Body of pancreas (tissue), 4 donors: Measurements from ENCODE around the gene SEC22A. TPM values are rescaled to one million over a fixed set of nuclear protein-coding genes. Genes with fewer than 3 reads are reported as not detected.

ENCODE experiments used
- ATAC-seq: fragments of 150-250 bp; one replicate; pipeline ENCODE4 v1.9.1; 2016
- DNase-seq, 4 donors: peaks; one replicate each; pipeline ENCODE4 v3.0.0-alpha.2; 2019
- H3K27ac ChIP-seq, 4 donors: fragments of 200-600 bp; sonication (generic); 1 replicate in 3 of 4; 2 replicates in 1 of 4; pipeline versions ENCODE4 v1.5.1 to v1.6.1; 2016 to 2019; ENCODE audit warnings: mild to moderate bottlenecking in 1 of 4, mixed read lengths in 1 of 4, moderate library complexity in 1 of 4
- H3K27me3 ChIP-seq, 2 donors: fragments of 200-600 bp; sonication (generic); one replicate each; pipeline ENCODE4 v1.6.0; 2016; ENCODE audit warnings: mild to moderate bottlenecking in 1 of 2
- H3K36me3 ChIP-seq, 2 donors: fragments of 200-600 bp; sonication (generic); replicated peaks in 1 of 2; 2 replicates each; pipeline ENCODE4 v1.5.1; 2016; ENCODE audit warnings: low read depth in 2 of 2; ENCODE audit not compliant: insufficient read depth in 1 of 2
- H3K4me1 ChIP-seq: fragments of 200-600 bp; sonication (generic); one replicate; pipeline ENCODE4 v1.6.0; 2016
- H3K4me3 ChIP-seq, 2 donors: fragments of 200-600 bp; sonication (generic); 1 replicate in 1 of 2; 2 replicates in 1 of 2; pipeline ENCODE4 v1.5.1; 2016 to 2019
- H3K9me3 ChIP-seq, 3 donors: fragments of 200-600 bp; sonication (generic); 1 replicate in 2 of 3; 2 replicates in 1 of 3; pipeline ENCODE4 v1.5.1; 2016
- CTCF ChIP-seq, 7 experiments: fragments of 450-650 bp in 4 of 7; fragments of 200-600 bp in 3 of 7; sonication (generic) in 3 of 7; IDR thresholded peaks; one replicate each; pipeline ENCODE4 v1.5.1; 2016 to 2019; ENCODE audit warnings: antibody characterized with exemption in 7 of 7
- POLR2A ChIP-seq, 3 donors: fragments of 450-650 bp; IDR thresholded peaks; one replicate each; pipeline ENCODE4 v1.6.1; 2016; ENCODE audit warnings: antibody characterized with exemption in 3 of 3, mild to moderate bottlenecking in 2 of 3
- WGBS, 2 donors: methylation state at CpG; one replicate each; pipeline ENCODE4 v1.1.5; 2017; 5-methylcytosine and 5-hydroxymethylcytosine counted together
- intact Hi-C: fragments of 100-400 bp; cut with DNase I; formaldehyde crosslinking; loops from one replicate; pipeline ENCODE4 v1.15.1; 2023
- total RNA-seq, 2 donors: library from RNA; depleted of rRNA; stranded (reverse); fragments of >200 nt; gene quantifications; one replicate each; pipeline ENCODE4 v1.1.0, GENCODE V29; 2016

The SEC22A gene
- total RNA-seq, 2 donors from 2014 or later: 16.5 to 18.4 TPM

- Histone ChIP-seq H3K9me3 (no peaks in the 10 kb centered on the region), H3K4me3 (no peak overlapping the region), H3K27me3 (no peaks in the 10 kb centered on the region), H3K4me1 (no peaks in the 10 kb centered on the region), H3K36me3 (no peaks in the 10 kb centered on the region), H3K27ac (no peak overlapping the region)
- ATAC-seq (no peak), DNase-seq (no peak)
- 87 to 90% methylated on average over 22 to 23 of the region's 23 CpGs for WGBS, 2 donors
- TF ChIP-seq POLR2A (IDR thresholded peaks at IDR 0.05): no peak
- no peak for TF ChIP-seq CTCF (IDR thresholded peaks at IDR 0.05)
- intact Hi-C loops: no loop called here
Observed at GRCh38 chr3:123290962-123291361, 89.2 kb downstream of the SEC22A start.

GRCh38 chr3:123291404-123291803 is 89.7 kb downstream of the SEC22A start:
- 69 to 73% methylated on average over 7 of the region's 7 CpGs for WGBS, 2 donors
- Histone ChIP-seq H3K27me3 (no peaks in the 10 kb centered on the region), H3K4me3 (no peak overlapping the region), H3K4me1 (no peaks in the 10 kb centered on the region), H3K9me3 (no peaks in the 10 kb centered on the region), H3K36me3 (no peaks in the 10 kb centered on the region), H3K27ac (no peak overlapping the region)
- TF ChIP-seq POLR2A (IDR thresholded peaks at IDR 0.05): no peak
- no peak for TF ChIP-seq CTCF (IDR thresholded peaks at IDR 0.05)
- DNase-seq (no peak), ATAC-seq (no peak)
- intact Hi-C loops: no loop called here

GRCh38 chr3:123292321-123293310 is 90.9 kb downstream of the SEC22A start:
- ATAC-seq (no peak), DNase-seq (no peak)
- Histone ChIP-seq H3K36me3 (no peaks in the 10 kb centered on the region), H3K4me3 (no peak overlapping the region), H3K27me3 (no peaks in the 10 kb centered on the region), H3K27ac (no peak overlapping the region), H3K4me1 (no peaks in the 10 kb centered on the region), H3K9me3 (no peaks in the 10 kb centered on the region)
- TF ChIP-seq CTCF (IDR thresholded peaks at IDR 0.05) (no peak), POLR2A (IDR thresholded peaks at IDR 0.05) (no peak)
- intact Hi-C loops: no loop called here
- WGBS, 2 donors: 59 to 77% methylated on average over 3 to 15 of the region's 15 CpGs

GRCh38 chr3:123294296-123294938 is 92.7 kb downstream of the SEC22A start:
- H3K27me3 ChIP-seq: no peaks in the 10 kb centered on the region
- intact Hi-C loops: no loop called here
- H3K36me3 ChIP-seq: no peaks in the 10 kb centered on the region
- H3K9me3 ChIP-seq: no peaks in the 10 kb centered on the region
- DNase-seq (no peak), ATAC-seq (no peak)
- H3K27ac ChIP-seq: no peak overlapping the region
- 84 to 91% methylated on average over 12 to 13 of the region's 13 CpGs for WGBS, 2 donors
- no peak overlapping the region for H3K4me3 ChIP-seq
- TF ChIP-seq CTCF (IDR thresholded peaks at IDR 0.05): no peak
- TF ChIP-seq POLR2A (IDR thresholded peaks at IDR 0.05): no peak
- H3K4me1 ChIP-seq: no peaks in the 10 kb centered on the region
